GM10266 (cell line): ENCODE results near the gene DCLK1.

Experiments
- DNase-seq: peaks from one replicate; pipeline ENCODE4 v3.0.0; 2012; ENCODE audit errors: extremely low spot score
- CTCF ChIP-seq: IDR thresholded peaks from 2 replicates; pipeline ENCODE4 v1.5.1; 2012; ENCODE audit warnings: mild to moderate bottlenecking, low read depth; ENCODE audit not compliant: control insufficient read depth, insufficient read depth; ENCODE audit errors: missing control alignments

The DCLK1 gene

GRCh38 chr13:36101157-36101556 lies 30.0 kb downstream of the DCLK1 start:
- no peak for TF ChIP-seq CTCF
- DNase-seq, result no peak

- no peak for TF ChIP-seq CTCF
- no peak for DNase-seq
Observed at GRCh38 chr13:36098080-36098479, 33.1 kb downstream of the DCLK1 start.

- DNase-seq, result no peak
Observed at GRCh38 chr13:36096461-36097416, 34.4 kb downstream of the DCLK1 start.

GRCh38 chr13:36094478-36094877 lies 36.7 kb downstream of the DCLK1 start:
- no peak for TF ChIP-seq CTCF
- no peak for DNase-seq

More at GRCh38 chr13:36096461-36097416, 34.4 kb downstream of the DCLK1 start:
- TF ChIP-seq CTCF, result no peak

- no peak for TF ChIP-seq CTCF
- no peak for DNase-seq
Observed at GRCh38 chr13:36090592-36090991, 40.6 kb downstream of the DCLK1 start.

GRCh38 chr13:36089130-36089647 lies 42.0 kb downstream of the DCLK1 start:
- TF ChIP-seq CTCF, result no peak
- no peak for DNase-seq

- no peak for DNase-seq
- no peak for TF ChIP-seq CTCF
Observed at GRCh38 chr13:36088463-36088862, 42.7 kb downstream of the DCLK1 start.
